OCI-LY7 (cell line): Measurements from ENCODE around the gene YJU2.
"Not testable (repeated sequence)": the region's sequence is repeated elsewhere in the genome, so short reads cannot be mapped to it uniquely, and the experiment has no call there.

Source experiments
- CTCF ChIP-seq: fragments of 200-600 bp; sonication (generic); conservative IDR thresholded peaks from 2 replicates; pipeline ENCODE4 v1.5.1; 2014; ENCODE audit warnings: mild to moderate bottlenecking, antibody characterized with exemption, low read length, moderate library complexity, mixed read lengths
- EZH2phosphoT487 ChIP-seq: fragments of 200-600 bp; sonication (generic); IDR thresholded peaks from 2 replicates; pipeline ENCODE4 v1.6.1; 2018; ENCODE audit warnings: low read depth, borderline replicate concordance, mild to moderate bottlenecking, mixed run types, antibody characterized with exemption, low read length, moderate library complexity, mixed read lengths

DNA sequence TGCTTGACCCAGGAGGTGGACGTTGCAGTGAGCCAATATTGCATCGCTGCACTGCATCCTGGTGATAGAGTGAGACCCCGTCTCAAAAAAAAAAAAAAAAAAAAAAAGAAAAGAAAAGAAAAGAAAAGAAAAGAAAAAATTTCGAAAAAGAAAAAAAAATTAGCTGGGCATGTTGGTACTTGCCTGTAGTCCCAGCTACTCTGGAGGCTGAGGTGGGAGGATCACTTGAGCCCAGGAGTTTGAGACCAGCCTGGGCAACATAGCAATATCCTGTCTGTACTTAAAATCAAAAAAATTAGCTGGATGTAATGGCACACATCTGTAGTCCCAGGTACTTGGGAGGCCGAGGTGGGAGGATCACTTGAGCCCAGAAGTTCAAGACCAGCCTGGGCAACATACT, 14.7 kb upstream of the YJU2 start:
- TF ChIP-seq CTCF, EZH2phosphoT487: not testable (repeated sequence)
